Measurements from ENCODE around the gene PLPPR1. TPM values are rescaled to one million over a fixed set of nuclear protein-coding genes. Genes with fewer than 3 reads are reported as not detected.

The PLPPR1 gene
- total RNA-seq, 4 donors from 2014 or later = 0.54 TPM; not detected in 3

DNA sequence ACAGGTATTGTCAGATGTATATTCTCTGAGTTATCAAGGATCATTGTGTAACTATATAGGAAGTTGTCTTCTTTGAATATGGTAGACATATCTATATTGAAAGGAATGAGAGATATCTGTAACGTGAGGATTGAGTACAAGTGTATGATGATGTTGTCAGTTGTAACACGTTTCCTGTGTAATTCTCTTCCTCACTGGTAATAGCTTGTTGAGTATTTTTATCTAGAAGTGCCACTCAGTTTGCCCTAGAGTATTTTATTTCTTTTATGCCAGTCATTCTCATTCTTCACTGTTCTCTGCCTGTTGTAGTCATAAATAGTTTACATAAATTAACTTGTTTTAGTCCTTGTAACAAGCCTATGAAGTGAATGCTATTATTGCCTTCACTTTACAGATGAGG lies 184.1 kb downstream of the PLPPR1 start:
- no peak for DNase-seq
- no peak overlapping the region for H3K4me3 ChIP-seq
- H3K4me1 ChIP-seq = no peaks in the 10 kb centered on the region
- H3K27me3 ChIP-seq = no peaks in the 10 kb centered on the region
- no peaks in the 10 kb centered on the region for H3K36me3 ChIP-seq
- no peaks in the 10 kb centered on the region for H3K9me3 ChIP-seq
- TF ChIP-seq CTCF (IDR thresholded peaks at IDR 0.05) (no peak), POLR2A (IDR thresholded peaks at IDR 0.05) (no peak)
- no peak overlapping the region for H3K27ac ChIP-seq

DNA sequence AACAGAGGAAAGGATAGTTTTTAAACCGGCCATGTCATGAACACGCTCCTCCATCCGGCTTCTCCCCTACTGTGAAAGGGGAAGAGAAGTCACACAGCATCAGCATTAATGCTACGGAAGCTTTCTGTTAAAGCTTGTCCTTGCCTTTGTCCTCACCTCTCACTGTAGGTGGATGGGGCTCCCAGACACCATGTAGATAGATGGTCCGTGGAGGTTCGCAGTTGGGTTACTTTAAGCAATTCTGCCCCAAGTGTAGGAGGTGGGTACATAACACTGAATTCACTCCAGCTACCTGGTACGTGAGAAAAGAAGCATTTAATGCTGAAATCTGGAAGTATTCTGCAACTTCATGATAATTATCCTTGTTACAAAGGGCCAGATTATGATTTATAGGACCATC lies 190.5 kb downstream of the PLPPR1 start:
- Histone ChIP-seq H3K27ac (no peak overlapping the region), H3K36me3 (no peaks in the 10 kb centered on the region), H3K4me3 (no peak overlapping the region), H3K4me1 (no peaks in the 10 kb centered on the region), H3K27me3 (no peaks in the 10 kb centered on the region), H3K9me3 (no peaks in the 10 kb centered on the region)
- no peak for DNase-seq
- no peak for TF ChIP-seq POLR2A (IDR thresholded peaks at IDR 0.05)
- TF ChIP-seq CTCF (IDR thresholded peaks at IDR 0.05) = no peak

- no peak overlapping the region for H3K4me3 ChIP-seq
- no peaks in the 10 kb centered on the region for H3K9me3 ChIP-seq
- DNase-seq = no peak
- TF ChIP-seq CTCF (IDR thresholded peaks at IDR 0.05) = no peak
- no peak for TF ChIP-seq POLR2A (IDR thresholded peaks at IDR 0.05)
- no peaks in the 10 kb centered on the region for H3K36me3 ChIP-seq
- no peaks in the 10 kb centered on the region for H3K27me3 ChIP-seq
- no peaks in the 10 kb centered on the region for H3K4me1 ChIP-seq
- H3K27ac ChIP-seq = no peak overlapping the region
These were observed 191.8 kb downstream of the PLPPR1 start for GRCh38 chr9:101220341-101220740.

DNA sequence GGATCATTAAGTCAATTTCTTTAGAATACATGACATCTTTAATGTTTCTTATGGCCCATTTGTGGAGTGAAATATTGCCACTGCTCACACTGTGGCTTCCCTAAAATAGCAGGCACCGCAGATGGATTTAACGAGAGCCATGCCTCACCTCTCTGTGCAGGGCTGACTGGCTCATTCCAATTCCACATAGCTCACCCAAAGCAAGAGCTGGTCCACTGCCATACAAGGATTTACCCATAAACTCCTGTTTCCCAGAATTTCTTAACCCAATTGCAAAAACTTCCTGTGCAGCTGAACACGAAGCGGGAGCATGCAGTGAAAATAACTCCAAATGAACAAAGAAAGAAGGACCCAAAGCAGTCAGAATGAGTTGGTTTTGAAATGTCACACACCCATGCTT lies 196.7 kb downstream of the PLPPR1 start:
- Histone ChIP-seq H3K4me1 (no peaks in the 10 kb centered on the region), H3K27me3 (no peaks in the 10 kb centered on the region), H3K4me3 (no peak overlapping the region), H3K27ac (no peak overlapping the region), H3K9me3 (no peaks in the 10 kb centered on the region), H3K36me3 (no peaks in the 10 kb centered on the region)
- DNase-seq = no peak
- TF ChIP-seq POLR2A (IDR thresholded peaks at IDR 0.05) (no peak), CTCF (IDR thresholded peaks at IDR 0.05) (no peak)

DNA sequence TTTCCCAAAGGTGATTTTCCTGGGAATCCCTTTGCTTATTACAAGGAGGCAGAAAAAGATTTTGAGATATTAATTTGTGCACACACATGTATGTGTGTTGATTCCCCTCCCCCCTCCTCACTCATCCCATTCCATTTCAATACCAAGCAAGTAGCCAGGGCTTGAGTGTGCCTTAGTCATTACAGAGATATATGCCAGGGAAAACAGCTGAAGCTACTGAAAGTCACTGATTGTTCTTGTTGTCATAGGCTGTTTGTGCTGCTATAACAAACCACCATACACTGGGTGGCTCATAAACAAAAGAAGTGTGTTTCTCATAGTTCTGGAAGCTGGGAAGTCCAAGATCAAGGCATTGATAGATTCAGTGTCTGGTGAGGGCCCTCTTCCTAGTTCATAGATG lies 197.6 kb downstream of the PLPPR1 start:
- Histone ChIP-seq H3K27ac (no peak overlapping the region), H3K9me3 (no peaks in the 10 kb centered on the region), H3K4me1 (no peaks in the 10 kb centered on the region), H3K4me3 (no peak overlapping the region), H3K36me3 (no peaks in the 10 kb centered on the region), H3K27me3 (no peaks in the 10 kb centered on the region)
- TF ChIP-seq CTCF (IDR thresholded peaks at IDR 0.05) (no peak), POLR2A (IDR thresholded peaks at IDR 0.05) (no peak)
- no peak for DNase-seq

DNA sequence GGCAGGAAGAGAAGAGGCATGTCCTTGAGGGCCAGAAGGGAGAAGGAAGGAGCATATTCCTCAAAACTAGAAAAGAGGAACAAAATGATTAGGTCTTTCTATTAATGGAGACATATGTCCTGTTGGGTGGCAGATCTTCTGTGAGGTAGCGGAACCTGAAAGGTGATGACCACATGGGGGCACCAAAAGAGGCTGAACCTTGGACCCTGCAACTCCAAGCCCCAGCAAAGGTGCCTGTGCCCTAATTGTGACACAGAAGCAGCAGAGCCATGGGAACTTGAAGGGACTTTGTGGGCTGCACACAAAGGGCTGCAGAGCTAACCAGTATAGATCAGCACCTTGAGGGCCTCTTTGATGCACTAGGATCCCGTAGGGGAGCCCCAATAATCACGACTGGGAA lies 198.3 kb downstream of the PLPPR1 start:
- DNase-seq = no peak
- H3K4me1 ChIP-seq = peaks cover 0 to 4% (median 0%) of the 10 kb centered on the region in 4 donors
- no peak for TF ChIP-seq CTCF (IDR thresholded peaks at IDR 0.05)
- no peak for TF ChIP-seq POLR2A (IDR thresholded peaks at IDR 0.05)
- H3K36me3 ChIP-seq = no peaks in the 10 kb centered on the region
- H3K9me3 ChIP-seq = no peaks in the 10 kb centered on the region
- H3K27me3 ChIP-seq = no peaks in the 10 kb centered on the region
- no peak overlapping the region for H3K4me3 ChIP-seq
- H3K27ac ChIP-seq = no peak overlapping the region

Measured in Peyer's patch (tissue), 4 donors.